Smooth muscle cell of the brain vasculature (primary cell): ENCODE results near the gene CRIM1.

Experiments
- DNase-seq: peaks from one replicate; pipeline ENCODE4 v3.0.0-alpha.2; 2012; ENCODE audit warnings: low read depth, low spot score

CRIM1 gene

DNA sequence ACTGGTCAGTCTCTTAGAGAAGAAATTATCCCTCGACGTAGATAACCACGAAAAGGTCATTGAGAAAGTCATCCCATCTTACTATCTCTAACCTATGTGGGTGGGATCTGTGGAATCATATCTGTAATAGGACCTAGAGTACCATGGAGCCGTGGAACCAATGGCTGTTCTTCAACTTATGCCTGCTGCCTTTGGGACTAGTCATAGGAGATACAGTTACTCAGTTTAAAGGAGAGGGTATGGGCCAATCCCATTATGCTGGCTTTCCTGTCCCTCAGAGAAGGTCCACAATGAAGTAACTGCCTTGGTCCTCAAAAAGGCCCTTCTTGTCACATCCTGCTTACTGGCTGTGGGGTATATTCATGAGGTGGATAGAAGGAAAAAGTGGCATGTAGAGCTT, 164.9 kb downstream of the CRIM1 start:
- DNase-seq: no peak

DNA sequence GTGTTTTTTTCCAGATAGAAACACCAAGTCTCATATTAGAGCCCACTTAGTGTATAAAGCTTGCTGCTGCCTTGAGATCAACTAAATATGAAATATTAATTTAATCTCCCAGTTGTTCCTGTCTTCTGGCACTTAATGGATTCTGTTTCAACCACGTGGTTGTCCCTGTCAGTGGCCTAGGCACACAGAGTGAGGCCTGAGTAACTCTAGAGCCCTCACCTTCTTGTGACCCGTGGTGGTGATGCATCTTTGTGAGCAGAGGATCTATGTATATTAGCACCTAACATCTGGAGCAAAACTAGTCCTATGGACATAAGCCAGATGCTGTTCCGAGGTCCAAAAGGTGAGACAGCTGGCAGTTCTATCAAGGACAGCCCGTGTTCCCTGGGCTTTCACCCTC, 167.6 kb downstream of the CRIM1 start:
- no peak for DNase-seq

DNA sequence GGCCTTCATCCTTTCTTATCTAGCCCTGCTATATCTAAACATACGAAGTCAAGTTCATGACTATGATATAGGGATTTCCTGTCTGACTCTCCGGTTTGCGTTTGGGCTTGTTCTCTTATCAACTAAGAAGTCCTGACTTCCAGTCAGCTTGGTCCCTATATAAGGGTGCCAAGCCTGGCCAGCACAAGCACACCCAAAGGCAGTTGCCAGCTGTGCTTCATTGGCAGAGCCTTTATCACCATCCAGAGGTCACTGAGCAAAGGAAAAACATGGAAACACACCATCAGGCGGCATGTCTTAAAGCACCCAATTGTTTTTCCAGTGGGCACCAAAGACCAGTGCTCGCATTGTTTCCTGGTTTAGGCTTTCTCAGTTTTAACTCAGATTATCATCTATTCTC, 169.7 kb downstream of the CRIM1 start:
- DNase-seq: no peak

DNA sequence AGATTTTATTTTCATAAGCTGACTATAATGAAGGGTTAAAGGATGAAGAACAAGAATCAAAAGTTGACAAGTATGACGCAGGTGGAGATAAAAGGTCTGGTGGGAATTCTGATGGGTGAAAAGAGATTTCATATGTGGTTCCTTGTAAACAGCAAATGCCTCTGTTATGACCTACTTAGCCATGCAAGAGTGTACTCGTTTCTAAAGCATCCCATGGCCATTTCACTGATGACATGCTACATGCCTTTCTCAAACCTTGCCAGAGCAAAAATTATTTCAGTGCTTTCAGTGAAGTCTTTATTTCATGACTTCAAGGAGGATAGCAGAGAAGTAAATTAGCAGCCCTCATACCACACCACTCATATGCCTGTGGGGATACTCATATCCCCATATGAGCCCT, 170.6 kb downstream of the CRIM1 start:
- DNase-seq: no peak

GRCh38 chr2:36528274-36528673, 172.7 kb downstream of the CRIM1 start:
- no peak for DNase-seq

DNA sequence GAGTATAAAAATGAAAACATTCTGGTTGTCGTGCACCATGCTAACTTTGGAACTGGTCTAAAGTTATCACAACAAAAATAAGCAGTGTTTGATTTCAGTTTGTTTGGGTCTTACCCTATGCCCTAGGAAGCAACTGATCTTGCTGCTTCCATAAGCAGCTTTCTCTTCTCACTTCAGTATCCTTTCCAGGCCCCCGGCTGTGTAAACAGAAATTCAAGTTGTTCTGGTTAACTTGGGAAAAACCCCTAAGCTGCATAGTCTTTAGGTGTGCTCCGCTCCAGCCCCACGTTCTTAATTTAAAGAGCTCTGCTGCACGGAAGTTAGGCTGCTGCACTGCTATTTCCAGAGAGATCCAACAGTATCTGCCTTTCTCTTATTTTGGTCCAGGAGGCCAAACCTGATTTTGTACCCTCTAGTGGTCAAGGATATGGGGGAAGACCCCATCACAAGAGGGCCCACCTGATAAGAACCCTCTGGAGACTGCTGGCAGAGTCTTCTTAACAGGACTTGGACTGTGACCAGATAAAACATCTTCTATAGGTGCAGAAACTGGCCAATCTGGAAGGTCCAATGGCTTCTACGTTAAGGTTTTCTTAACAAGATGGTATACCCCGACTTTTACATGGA, 173.3 kb downstream of the CRIM1 start:
- DNase-seq: peak; percentile 37

GRCh38 chr2:36530178-36530982, 174.8 kb downstream of the CRIM1 start:
- peak; percentile 58 for DNase-seq

GRCh38 chr2:36530983-36531354, 175.4 kb downstream of the CRIM1 start:
- no peak for DNase-seq

DNA sequence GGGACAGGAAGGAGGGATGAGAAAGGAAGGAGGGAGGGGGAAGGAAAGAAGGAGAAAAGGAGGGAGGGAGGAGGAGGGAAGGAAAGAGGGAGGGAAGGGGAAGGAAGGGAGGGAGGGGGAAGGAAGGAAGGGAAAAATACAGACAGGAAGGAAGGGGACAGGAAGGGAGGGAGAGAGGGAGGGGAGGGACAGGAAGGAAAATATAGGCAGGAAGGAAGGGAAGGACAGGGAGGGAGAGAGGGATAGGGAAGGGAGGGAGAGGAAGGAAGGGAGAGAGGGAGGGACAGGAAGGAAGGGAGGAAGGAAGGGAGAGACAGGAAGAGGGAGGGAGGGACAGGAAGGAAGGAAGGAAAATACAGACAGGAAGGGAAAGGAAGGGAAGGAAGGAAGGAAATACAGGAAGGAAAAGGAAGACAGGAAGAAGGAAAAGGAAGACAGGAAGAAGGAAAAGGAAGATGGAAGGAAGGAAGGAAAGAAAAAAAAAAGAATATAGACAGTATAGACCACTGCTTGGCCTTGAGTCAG, 178.8 kb downstream of the CRIM1 start:
- DNase-seq: no peak

GRCh38 chr2:36535099-36535498, 179.5 kb downstream of the CRIM1 start:
- DNase-seq: no peak

DNA sequence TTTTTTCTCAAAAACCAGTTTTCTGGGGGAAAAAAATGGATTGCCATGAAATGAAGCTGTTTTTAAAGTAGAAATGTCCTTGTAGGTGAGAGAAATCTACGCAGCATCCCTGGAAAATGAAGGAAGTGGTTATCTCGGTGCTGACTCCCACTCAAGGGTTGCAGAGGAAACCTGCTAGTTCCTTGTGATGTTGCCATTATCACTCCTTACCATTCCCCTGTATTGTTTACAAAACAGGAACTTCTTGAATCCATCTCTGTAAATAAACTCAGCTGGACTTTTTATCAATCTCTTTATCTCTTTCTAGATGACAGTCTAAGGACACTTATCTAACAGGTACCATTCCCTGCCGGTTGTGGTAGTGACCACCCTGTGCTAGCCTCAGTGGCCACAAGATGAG, 181.2 kb downstream of the CRIM1 start:
- no peak for DNase-seq

DNA sequence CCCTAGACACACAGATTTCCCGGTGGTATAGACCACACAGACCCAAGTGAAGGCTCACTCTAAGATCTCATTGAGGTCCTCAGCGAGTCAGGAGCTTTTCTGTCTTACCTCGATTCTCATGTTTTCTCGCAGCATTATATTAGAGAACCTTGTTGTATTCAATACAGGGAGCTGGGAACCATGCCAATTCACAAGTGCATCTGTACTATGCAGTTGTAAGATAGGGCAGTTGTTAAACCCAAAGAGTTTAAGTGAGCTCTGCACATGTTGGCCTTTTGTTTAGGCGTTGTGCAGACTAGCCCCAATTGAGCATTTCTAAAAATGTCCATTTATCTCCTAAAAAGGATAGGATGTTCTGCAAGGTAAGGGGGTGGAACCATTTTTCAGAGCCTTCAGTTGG, 182.8 kb downstream of the CRIM1 start:
- no peak for DNase-seq

DNA sequence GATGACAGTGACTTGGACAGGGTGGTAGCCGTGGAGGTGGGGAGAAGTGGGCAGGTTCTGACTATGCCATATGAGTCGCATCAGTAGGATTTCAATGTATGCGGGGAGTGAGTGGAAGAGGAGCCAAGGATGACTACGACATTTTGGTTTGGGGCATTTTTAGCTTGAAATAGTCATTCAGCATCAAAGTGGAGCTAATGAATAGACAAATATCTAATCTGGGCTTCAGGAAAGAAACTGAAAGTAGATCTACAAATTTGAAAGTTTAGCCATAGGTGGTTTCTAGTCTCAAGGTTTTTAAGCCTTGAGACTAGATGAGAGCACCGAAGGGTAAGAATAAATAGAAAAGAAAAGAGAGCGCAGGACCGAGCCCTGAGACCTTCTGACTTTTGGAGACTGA, 184.1 kb downstream of the CRIM1 start:
- DNase-seq: no peak

DNA sequence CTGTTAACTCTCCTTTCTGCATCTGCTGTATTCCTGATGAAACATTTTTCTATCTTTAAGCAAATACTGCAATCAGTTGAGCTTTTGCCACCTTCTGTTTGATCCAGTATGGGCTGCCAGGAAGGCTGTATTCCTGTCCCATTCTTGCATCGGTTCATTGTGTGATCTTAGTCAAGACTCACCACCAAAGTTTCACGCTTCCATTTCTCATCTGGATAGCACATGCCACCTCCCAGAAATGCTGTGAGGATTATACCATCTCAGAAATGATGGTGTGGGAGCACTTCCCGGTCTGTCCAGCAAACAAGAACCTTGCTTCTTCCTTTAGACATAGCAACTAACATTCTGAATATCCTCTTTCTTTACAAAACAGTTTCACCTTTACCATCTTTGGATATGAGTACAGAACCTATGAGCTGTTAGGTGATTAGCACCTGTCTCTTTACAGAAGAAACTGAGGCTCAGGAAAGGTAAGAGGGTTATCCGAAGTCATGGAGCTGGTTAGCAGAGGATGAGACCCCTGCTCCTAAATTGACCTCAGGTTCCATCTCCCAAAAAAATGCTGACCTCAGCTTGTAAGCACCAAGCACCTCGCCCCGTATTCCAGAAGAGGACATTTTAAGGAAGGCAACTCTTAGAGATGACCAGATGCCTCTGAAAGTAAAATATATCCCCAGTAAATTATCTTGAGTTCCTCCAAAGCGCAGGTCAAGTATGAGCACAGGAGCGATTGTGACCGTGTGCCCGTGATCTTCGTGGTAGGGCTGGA, 185.6 kb downstream of the CRIM1 start:
- DNase-seq: no peak

GRCh38 chr2:36541891-36542595, 186.5 kb downstream of the CRIM1 start:
- no peak for DNase-seq

DNA sequence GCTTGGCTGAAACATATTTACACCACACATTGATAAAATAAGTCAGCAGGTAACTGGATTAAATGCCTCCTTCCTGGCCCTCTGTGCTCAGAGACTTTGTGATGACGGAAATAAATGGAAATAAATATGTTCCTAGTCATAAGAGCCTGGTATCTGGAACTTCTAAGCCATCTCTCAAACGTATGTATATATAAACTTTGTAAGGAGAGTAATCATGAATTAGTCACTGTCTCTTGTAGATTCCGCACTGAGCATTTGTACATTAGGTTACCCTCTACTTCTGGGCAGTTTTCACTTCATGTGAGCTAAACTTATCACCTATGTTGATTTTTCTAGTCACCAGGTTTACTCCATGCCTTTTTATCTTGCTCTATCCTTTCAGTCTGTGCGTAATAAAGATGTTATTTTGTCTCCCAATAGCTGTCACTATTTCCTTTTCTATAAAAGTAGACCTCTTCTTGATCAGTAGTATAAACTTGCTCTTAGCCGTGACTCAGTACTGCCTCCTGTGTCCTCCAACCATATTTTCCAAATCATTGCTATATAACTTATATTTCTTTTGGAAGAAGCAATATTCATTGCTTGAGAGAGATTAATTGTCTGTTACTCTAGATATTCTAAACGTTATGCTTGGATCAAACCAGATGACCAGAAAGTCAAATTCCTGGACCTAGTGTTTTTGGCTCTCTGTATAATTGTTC, 189.2 kb downstream of the CRIM1 start:
- DNase-seq: no peak

DNA sequence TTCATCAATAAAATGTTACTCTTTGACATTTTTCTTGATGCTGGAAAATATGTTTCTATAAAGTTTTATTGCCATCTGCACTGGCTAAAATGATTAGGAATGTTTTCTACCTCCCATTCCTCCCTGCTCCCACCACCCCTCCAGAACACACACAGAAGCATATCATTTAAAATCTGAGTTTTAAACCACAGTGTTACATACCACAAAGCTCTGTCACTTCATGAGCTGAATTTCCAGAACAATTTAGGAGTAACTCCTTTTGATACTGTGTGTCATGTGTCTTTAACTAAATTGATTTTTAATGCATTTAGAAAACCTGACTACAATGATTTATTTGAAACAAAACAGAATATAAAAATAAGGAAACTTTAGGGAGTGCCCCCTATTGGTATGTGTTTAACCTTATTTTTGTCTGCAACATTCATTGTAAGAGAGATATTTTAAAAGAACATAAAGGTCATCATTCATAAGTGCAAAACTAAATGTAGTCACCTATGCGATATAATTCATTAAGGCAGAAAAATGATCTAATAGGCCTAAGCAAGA, 190.4 kb downstream of the CRIM1 start:
- DNase-seq: no peak

GRCh38 chr2:36547906-36548305, 192.3 kb downstream of the CRIM1 start:
- no peak for DNase-seq

GRCh38 chr2:36549165-36549574, 193.6 kb downstream of the CRIM1 start:
- no peak for DNase-seq

DNA sequence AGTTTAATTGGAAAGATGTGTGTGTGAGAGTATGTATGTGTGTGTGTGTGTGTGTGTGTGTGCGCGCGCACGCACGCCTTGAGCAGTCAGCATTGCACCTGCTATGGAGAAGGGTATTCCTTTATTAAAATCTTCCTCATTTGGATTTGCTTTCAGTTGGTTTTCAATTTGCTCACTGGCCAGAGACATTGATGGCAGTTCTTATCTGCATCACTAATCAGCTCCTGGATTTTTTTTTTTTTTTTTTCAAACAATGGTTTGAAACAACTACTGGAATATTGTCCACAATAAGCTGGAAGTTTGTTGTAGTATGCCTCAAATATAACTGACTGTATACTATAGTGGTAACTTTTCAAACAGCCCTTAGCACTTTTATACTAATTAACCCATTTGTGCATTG, 194.4 kb downstream of the CRIM1 start:
- DNase-seq: no peak

DNA sequence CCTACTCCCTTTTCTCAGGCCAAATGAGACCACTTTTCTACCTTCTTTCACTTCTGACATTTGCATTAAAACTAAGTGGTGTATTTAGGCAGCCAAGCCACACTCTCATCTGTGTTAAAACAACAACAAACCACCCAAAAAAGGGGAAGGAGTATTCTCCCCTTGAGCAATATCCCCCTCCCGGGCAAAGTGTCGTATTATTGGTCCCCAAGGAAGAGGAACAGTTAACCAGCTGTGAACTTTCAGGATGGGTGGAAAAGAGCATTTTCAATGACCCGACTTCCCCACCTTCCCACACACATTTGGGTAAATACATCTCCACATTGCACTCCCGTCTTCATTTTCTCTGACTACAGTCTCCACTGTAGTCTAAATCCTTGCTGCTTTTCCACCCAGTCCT, 198.1 kb downstream of the CRIM1 start:
- no peak for DNase-seq
